Karpas-422 (cell line): ENCODE data around the gene AMZ1. TPM values are rescaled to one million over a fixed set of nuclear protein-coding genes. Genes with fewer than 3 reads are reported as not detected.
A peak's percentile ranks its signal among the peaks of the same experiment; 100 is the strongest.
"Not testable (repeated sequence)": the region's sequence is repeated elsewhere in the genome, so short reads cannot be mapped to it uniquely, and the experiment has no call there.

ENCODE experiments used
- DNase-seq: peaks from one replicate; pipeline ENCODE4 v3.0.0-alpha.2; 2015
- H2AFZ ChIP-seq: fragments of 200-600 bp; sonication (generic); 2 replicates; pipeline ENCODE4 v1.6.1; 2014; ENCODE audit warnings: antibody characterized with exemption, low read length, mixed read lengths
- H3K27ac ChIP-seq: fragments of 200-600 bp; sonication (generic); 2 replicates; pipeline ENCODE4 v1.5.1; 2014; ENCODE audit warnings: mild to moderate bottlenecking, low read length, moderate library complexity
- H3K27me3 ChIP-seq: fragments of 200-600 bp; sonication (generic); 2 replicates; pipeline ENCODE4 v1.6.1; 2014; ENCODE audit warnings: low read length, mixed read lengths
- H3K36me3 ChIP-seq: fragments of 200-600 bp; sonication (generic); 2 replicates; pipeline ENCODE4 v1.6.1; 2014; ENCODE audit warnings: low read length, mixed read lengths; ENCODE audit not compliant: insufficient read depth
- H3K4me1 ChIP-seq: fragments of 200-600 bp; sonication (generic); 2 replicates; pipeline ENCODE4 v1.6.1; 2014; ENCODE audit warnings: mild to moderate bottlenecking, low read length, mixed read lengths
- H3K4me2 ChIP-seq: fragments of 200-600 bp; sonication (generic); 2 replicates; pipeline ENCODE4 v1.6.1; 2014; ENCODE audit warnings: low read length, low read depth, mild to moderate bottlenecking; ENCODE audit not compliant: poor library complexity, severe bottlenecking
- H3K4me3 ChIP-seq: fragments of 200-600 bp; sonication (generic); 2 replicates; pipeline ENCODE4 v1.5.1; 2014; ENCODE audit warnings: mild to moderate bottlenecking, antibody characterized with exemption, low read length, mixed read lengths
- H3K79me2 ChIP-seq: fragments of 200-600 bp; sonication (generic); 2 replicates; pipeline ENCODE4 v1.6.1; 2014; ENCODE audit warnings: mild to moderate bottlenecking, low read length, mixed read lengths
- H3K9ac ChIP-seq: fragments of 200-600 bp; sonication (generic); 2 replicates; pipeline ENCODE4 v1.6.0; 2014; ENCODE audit warnings: low read length
- H3K9me2 ChIP-seq: fragments of 200-600 bp; sonication (generic), shearing (Covaris generic); replicated peaks from 2 replicates; pipeline ENCODE4 v1.6.0; 2014; ENCODE audit warnings: mild to moderate bottlenecking, low read length, moderate library complexity; ENCODE audit not compliant: insufficient read depth
- H3K9me3 ChIP-seq: fragments of 300-700, 200-600 bp; sonication (generic); 2 replicates; pipeline ENCODE4 v1.6.1; 2014; ENCODE audit warnings: low read length, mixed read lengths
- H4K20me1 ChIP-seq: fragments of 200-600 bp; sonication (generic); 2 replicates; pipeline ENCODE4 v1.6.1; 2014; ENCODE audit warnings: mild to moderate bottlenecking, antibody characterized with exemption, low read length, low read depth; ENCODE audit not compliant: insufficient read depth
- total RNA-seq: library from RNA; depleted of rRNA; stranded (reverse); fragments of >200 nt; shearing (Covaris generic); gene quantifications from 2 replicates; pipeline ENCODE4 v1.2.3, GENCODE V29; 2014; ENCODE audit warnings: low replicate concordance

The AMZ1 gene
- total RNA-seq, 1 experiment from 2014 or later = not detected

GRCh38 chr7:2670171-2670570 is 17.8 kb upstream of the AMZ1 start:
- no peak overlapping the region for H3K4me2 ChIP-seq
- H3K27me3 ChIP-seq = no peaks in the 10 kb centered on the region
- no peak overlapping the region for H3K4me3 ChIP-seq
- no peak overlapping the region for H3K9ac ChIP-seq
- no peaks in the 10 kb centered on the region for H3K4me1 ChIP-seq
- no peaks in the 10 kb centered on the region for H4K20me1 ChIP-seq
- DNase-seq = no peak
- H3K36me3 ChIP-seq = no peaks in the 10 kb centered on the region
- no peak overlapping the region for H2AFZ ChIP-seq
- H3K27ac ChIP-seq = no peak overlapping the region
- no peaks in the 10 kb centered on the region for H3K9me3 ChIP-seq
- H3K9me2 ChIP-seq = no peaks in the 10 kb centered on the region
- H3K79me2 ChIP-seq = no peaks in the 10 kb centered on the region

- Histone ChIP-seq H3K9ac (no peak overlapping the region), H3K9me3 (no peaks in the 10 kb centered on the region), H3K27ac (no peak overlapping the region), H3K4me2 (no peak overlapping the region), H4K20me1 (no peaks in the 10 kb centered on the region), H3K79me2 (no peaks in the 10 kb centered on the region), H3K4me3 (no peak overlapping the region), H2AFZ (no peak overlapping the region), H3K27me3 (no peaks in the 10 kb centered on the region), H3K9me2 (no peaks in the 10 kb centered on the region), H3K4me1 (no peaks in the 10 kb centered on the region), H3K36me3 (no peaks in the 10 kb centered on the region)
- peak; percentile 86 for DNase-seq
Measured at GRCh38 chr7:2670720-2671391, 17.1 kb upstream of the AMZ1 start.

GRCh38 chr7:2673214-2673613 is 14.8 kb upstream of the AMZ1 start:
- H3K9me3 ChIP-seq, H3K4me1 ChIP-seq, H3K27me3 ChIP-seq, H3K9me2 ChIP-seq, H3K36me3 ChIP-seq, DNase-seq, H3K27ac ChIP-seq, H3K4me3 ChIP-seq, H4K20me1 ChIP-seq, H2AFZ ChIP-seq, H3K79me2 ChIP-seq, H3K4me2 ChIP-seq, H3K9ac ChIP-seq: not testable (repeated sequence)

DNA sequence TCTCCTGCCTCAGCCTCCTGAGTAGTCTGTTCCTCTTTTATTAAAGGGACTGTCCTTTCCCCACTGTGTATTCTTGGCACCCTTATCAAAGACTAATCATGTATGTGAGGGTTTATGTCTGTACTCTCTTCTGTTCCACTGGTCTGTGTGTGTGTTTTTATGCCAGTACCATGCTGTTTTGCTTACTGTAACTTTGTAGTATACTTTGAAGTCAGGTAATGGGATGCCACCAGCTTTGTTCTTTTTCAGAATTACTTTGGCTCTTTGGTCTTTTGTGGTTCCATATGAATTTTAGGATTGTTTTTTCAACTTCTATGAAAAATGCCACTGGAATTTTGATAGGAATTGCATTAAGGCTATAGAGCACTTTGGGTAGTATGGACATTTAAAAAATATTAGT is 14.1 kb upstream of the AMZ1 start:
- Histone ChIP-seq H3K36me3 (no peaks in the 10 kb centered on the region), H4K20me1 (no peaks in the 10 kb centered on the region), H3K9ac (no peak overlapping the region), H3K9me3 (no peaks in the 10 kb centered on the region), H3K4me1 (no peaks in the 10 kb centered on the region), H3K27me3 (no peaks in the 10 kb centered on the region), H2AFZ (no peak overlapping the region), H3K27ac (no peak overlapping the region), H3K4me2 (no peak overlapping the region), H3K79me2 (no peaks in the 10 kb centered on the region), H3K4me3 (no peak overlapping the region), H3K9me2 (no peaks in the 10 kb centered on the region)
- DNase-seq = no peak

DNA sequence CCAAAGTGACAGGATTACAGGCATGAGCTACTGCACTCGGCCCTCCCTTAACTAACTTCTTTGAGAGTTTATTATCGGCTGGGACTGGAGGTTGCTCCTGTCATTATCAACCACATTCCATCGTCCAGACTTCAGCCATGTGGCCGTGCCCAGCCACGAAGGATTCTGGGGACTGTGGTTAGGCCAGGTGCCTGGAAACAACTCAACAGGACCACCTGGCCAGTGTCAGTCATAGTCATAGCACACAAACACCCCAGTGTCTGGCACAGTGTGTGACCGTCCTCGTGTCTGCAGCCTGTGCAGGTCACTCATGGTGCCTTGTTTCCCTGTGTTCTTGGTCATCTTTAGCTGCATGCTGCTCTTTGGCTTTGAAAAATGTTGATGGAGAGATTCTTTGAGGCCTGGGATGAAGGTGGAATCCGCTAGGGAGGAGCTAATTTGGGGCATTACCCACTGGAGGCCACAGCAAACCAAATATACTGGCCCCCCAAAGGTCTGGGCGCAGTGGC is 12.7 kb upstream of the AMZ1 start:
- no peaks in the 10 kb centered on the region for H3K36me3 ChIP-seq
- no peak for DNase-seq
- no peaks in the 10 kb centered on the region for H3K9me3 ChIP-seq
- no peaks in the 10 kb centered on the region for H4K20me1 ChIP-seq
- H2AFZ ChIP-seq = no peak overlapping the region
- no peaks in the 10 kb centered on the region for H3K4me1 ChIP-seq
- H3K27me3 ChIP-seq = no peaks in the 10 kb centered on the region
- no peak overlapping the region for H3K4me2 ChIP-seq
- no peak overlapping the region for H3K27ac ChIP-seq
- H3K79me2 ChIP-seq = no peaks in the 10 kb centered on the region
- H3K9me2 ChIP-seq = no peaks in the 10 kb centered on the region
- H3K4me3 ChIP-seq = no peak overlapping the region
- H3K9ac ChIP-seq = no peak overlapping the region

- H3K9me3 ChIP-seq, H4K20me1 ChIP-seq, H3K27me3 ChIP-seq, H2AFZ ChIP-seq, H3K4me1 ChIP-seq, H3K36me3 ChIP-seq, H3K9ac ChIP-seq, H3K27ac ChIP-seq, H3K9me2 ChIP-seq, DNase-seq, H3K4me2 ChIP-seq, H3K4me3 ChIP-seq, H3K79me2 ChIP-seq: not testable (repeated sequence)
Measured at GRCh38 chr7:2676576-2676975, 11.4 kb upstream of the AMZ1 start.

GRCh38 chr7:2678454-2678853 is 9.5 kb upstream of the AMZ1 start:
- not testable (repeated sequence) for H3K4me1 ChIP-seq, H3K4me2 ChIP-seq, H3K27ac ChIP-seq, H3K9ac ChIP-seq, H3K27me3 ChIP-seq, H3K9me3 ChIP-seq, H3K4me3 ChIP-seq, H3K9me2 ChIP-seq, H3K36me3 ChIP-seq, H3K79me2 ChIP-seq, H2AFZ ChIP-seq, DNase-seq, H4K20me1 ChIP-seq

GRCh38 chr7:2679135-2680127 is 8.6 kb upstream of the AMZ1 start:
- not testable (repeated sequence) for H3K9ac ChIP-seq, H3K4me3 ChIP-seq, H3K36me3 ChIP-seq, H4K20me1 ChIP-seq, DNase-seq, H3K27me3 ChIP-seq, H3K79me2 ChIP-seq, H3K9me2 ChIP-seq, H3K9me3 ChIP-seq, H3K4me2 ChIP-seq, H3K27ac ChIP-seq, H3K4me1 ChIP-seq, H2AFZ ChIP-seq
